GM18517 (cell line): ENCODE data around the gene ADAMTSL1.

Experiments used
- ATAC-seq: cut with Tn5 transposase; IDR thresholded peaks from one replicate; pipeline ENCODE4 v1.9.1; 2021; ENCODE audit warnings: mild to moderate bottlenecking, moderate library complexity; ENCODE audit not compliant: unreplicated experiment

Gene ADAMTSL1

GRCh38 chr9:18638371-18639249 is 164.7 kb downstream of the ADAMTSL1 start:
- no peak for ATAC-seq

- no peak for ATAC-seq
These were observed 166.0 kb downstream of the ADAMTSL1 start for GRCh38 chr9:18639911-18640310.

GRCh38 chr9:18658804-18659705 is 185.1 kb downstream of the ADAMTSL1 start:
- ATAC-seq, result no peak

- ATAC-seq, result no peak
These were observed 186.0 kb downstream of the ADAMTSL1 start for GRCh38 chr9:18660001-18660400.

GRCh38 chr9:18662320-18662719 is 188.4 kb downstream of the ADAMTSL1 start:
- no peak for ATAC-seq

- ATAC-seq, result no peak
These were observed 192.0 kb downstream of the ADAMTSL1 start for GRCh38 chr9:18665947-18666346.

- no peak for ATAC-seq
These were observed 192.4 kb downstream of the ADAMTSL1 start for GRCh38 chr9:18666348-18666747.

GRCh38 chr9:18666986-18667772 is 193.2 kb downstream of the ADAMTSL1 start:
- no peak for ATAC-seq

- no peak for ATAC-seq
These were observed 195.0 kb downstream of the ADAMTSL1 start for GRCh38 chr9:18668944-18669343.

GRCh38 chr9:18672706-18673105 is 198.8 kb downstream of the ADAMTSL1 start:
- no peak for ATAC-seq

GRCh38 chr9:18673179-18673578 is 199.2 kb downstream of the ADAMTSL1 start:
- ATAC-seq, result no peak

GRCh38 chr9:18675332-18675731 is 201.4 kb downstream of the ADAMTSL1 start:
- ATAC-seq, result no peak

GRCh38 chr9:18675973-18676372 is 202.0 kb downstream of the ADAMTSL1 start:
- no peak for ATAC-seq

GRCh38 chr9:18676525-18676924 is 202.6 kb downstream of the ADAMTSL1 start:
- no peak for ATAC-seq

GRCh38 chr9:18678821-18679590 is 205.1 kb downstream of the ADAMTSL1 start:
- ATAC-seq, result no peak

GRCh38 chr9:18682907-18683306 is 209.0 kb downstream of the ADAMTSL1 start:
- ATAC-seq, result no peak

GRCh38 chr9:18683312-18683711 is 209.4 kb downstream of the ADAMTSL1 start:
- no peak for ATAC-seq

- ATAC-seq, result no peak
These were observed 209.9 kb downstream of the ADAMTSL1 start for GRCh38 chr9:18683851-18684250.

- ATAC-seq, result no peak
These were observed 210.8 kb downstream of the ADAMTSL1 start for GRCh38 chr9:18684593-18685317.
